GM23248 (cell line): ENCODE measurements around the gene DEFB118. TPM values are rescaled to one million over a fixed set of nuclear protein-coding genes. Genes with fewer than 3 reads are reported as not detected.

Experiments
- DNase-seq: peaks from one replicate; pipeline ENCODE4 v3.0.0-alpha.2; 2015
- H2AFZ ChIP-seq: fragments of 200-600 bp; sonication (generic); 2 replicates; pipeline ENCODE4 v1.6.1; 2016; ENCODE audit warnings: antibody characterized with exemption
- H3F3A ChIP-seq: fragments of 200-600 bp; sonication (generic); 2 replicates; pipeline ENCODE4 v1.6.1; 2016; ENCODE audit warnings: mild to moderate bottlenecking, antibody characterized with exemption, mixed run types; ENCODE audit not compliant: insufficient read depth
- H3K27ac ChIP-seq: fragments of 200-600 bp; sonication (generic); 2 replicates; pipeline ENCODE4 v1.5.1; 2016; ENCODE audit warnings: mild to moderate bottlenecking
- H3K27me3 ChIP-seq: fragments of 200-600 bp; sonication (generic); replicated peaks from 2 replicates; pipeline ENCODE4 v1.6.1; 2016; ENCODE audit warnings: mild to moderate bottlenecking; ENCODE audit not compliant: insufficient read depth
- H3K36me3 ChIP-seq: fragments of 200-600 bp; sonication (generic); 2 replicates; pipeline ENCODE4 v1.6.1; 2016; ENCODE audit warnings: low read depth, mild to moderate bottlenecking
- H3K4me1 ChIP-seq: fragments of 200-600 bp; sonication (generic); 2 replicates; pipeline ENCODE4 v1.6.1; 2016; ENCODE audit warnings: mild to moderate bottlenecking; ENCODE audit not compliant: insufficient read depth
- H3K4me2 ChIP-seq: fragments of 200-600 bp; sonication (generic); one replicate; pipeline ENCODE4 v1.6.1; 2016; ENCODE audit warnings: mild to moderate bottlenecking; ENCODE audit not compliant: unreplicated experiment
- H3K4me3 ChIP-seq: fragments of 200-600 bp; sonication (generic); 2 replicates; pipeline ENCODE4 v1.5.1; 2016; ENCODE audit warnings: mild to moderate bottlenecking
- H3K79me2 ChIP-seq: fragments of 200-600 bp; sonication (generic); 2 replicates; pipeline ENCODE4 v1.6.1; 2016; ENCODE audit warnings: mild to moderate bottlenecking; ENCODE audit not compliant: insufficient read depth
- H3K9ac ChIP-seq: fragments of 200-600 bp; sonication (generic); 2 replicates; pipeline ENCODE4 v1.6.1; 2016; ENCODE audit warnings: mild to moderate bottlenecking
- H3K9me2 ChIP-seq: fragments of 200-600 bp; sonication (generic); 2 replicates; pipeline ENCODE4 v1.6.1; 2016; ENCODE audit warnings: mixed run types, mild to moderate bottlenecking, moderate library complexity; ENCODE audit not compliant: insufficient read depth
- H3K9me3 ChIP-seq: fragments of 200-600 bp; sonication (generic); one replicate; pipeline ENCODE4 v1.6.1; 2017; ENCODE audit warnings: low read depth
- H4K20me1 ChIP-seq: fragments of 200-600 bp; sonication (generic); 2 replicates; pipeline ENCODE4 v1.6.0; 2016; ENCODE audit not compliant: insufficient read depth
- EZH2 ChIP-seq: fragments of 200-600 bp; sonication (generic); IDR thresholded peaks from 2 replicates; pipeline ENCODE4 v1.6.1; 2018; ENCODE audit warnings: antibody characterized with exemption, mild to moderate bottlenecking; ENCODE audit not compliant: insufficient read depth, poor library complexity, severe bottlenecking
- EZH2phosphoT487 ChIP-seq: fragments of 200-600 bp; sonication (generic); IDR thresholded peaks from 2 replicates; pipeline ENCODE4 v1.6.1; 2018; ENCODE audit warnings: antibody characterized with exemption, moderate library complexity, mild to moderate bottlenecking, low read depth; ENCODE audit not compliant: insufficient read depth
- WGBS, 2 experiments: methylation state at CpG; one replicate each; pipeline ENCODE4 v1.1.6; 2015 to 2017; ENCODE audit warnings: low lambda C conversion rate in 2 of 2, low coverage in 1 of 2; ENCODE audit errors: missing lambda C conversion rate in 2 of 2; 5-methylcytosine and 5-hydroxymethylcytosine counted together
- in situ Hi-C: fragments of 300-500 bp; cut with MboI; formaldehyde crosslinking; loops from 2 replicates; pipeline ENCODE4 v1.15.0; 2020
- polyA plus RNA-seq: library from polyadenylated mRNA; unstranded; fragments of >200 nt; fragmentation: Nextera tagmentation; extraction: Ambion mirVana; gene quantifications from 2 replicates; pipeline ENCODE4 v1.2.1, GENCODE V29; 2016
- total RNA-seq: library from RNA; depleted of rRNA; stranded (reverse); fragments of >200 nt; shearing (Covaris generic); gene quantifications from 2 replicates; pipeline ENCODE4 v1.2.3, GENCODE V29; 2014; rRNA removed

DEFB118 gene
- total RNA-seq (not detected in 2 replicates), polyA plus RNA-seq (not detected in 2 replicates)

GRCh38 chr20:31368301-31368700, at the start of gene DEFB118:
DEFB118 (plus strand) TSS chr20:31368601; CDS start chr20:31368651, 50 bp downstream.
- Histone ChIP-seq H3K79me2 (no peaks in the 10 kb centered on the region), H3F3A (no peaks in the 10 kb centered on the region), H3K4me1 (no peaks in the 10 kb centered on the region), H3K36me3 (no peaks in the 10 kb centered on the region), H3K9me3 (no peaks in the 10 kb centered on the region), H2AFZ (no peak within 1 kb of the TSS), H3K27me3 (no peaks in the 10 kb centered on the region), H3K4me3 (no peak within 1 kb of the TSS), H3K9me2 (no peaks in the 10 kb centered on the region), H3K27ac (no peak within 1 kb of the TSS), H4K20me1 (no peaks in the 10 kb centered on the region), H3K9ac (no peak within 1 kb of the TSS), H3K4me2 (no peak within 1 kb of the TSS)
- 13 to 14% methylated on average over 2 of the region's 2 CpGs for WGBS, 2 experiments
- no peak for DNase-seq
- in situ Hi-C loops = no loop called here
- TF ChIP-seq EZH2 (no peak), EZH2phosphoT487 (no peak)

GRCh38 chr20:31322504-31322903, 45.9 kb upstream of the DEFB118 start:
- Histone ChIP-seq H3K4me2 (no peak overlapping the region), H3K9me3 (no peaks in the 10 kb centered on the region), H3K27me3 (no peaks in the 10 kb centered on the region), H3F3A (no peaks in the 10 kb centered on the region), H2AFZ (no peak overlapping the region), H3K9me2 (no peaks in the 10 kb centered on the region), H3K36me3 (no peaks in the 10 kb centered on the region), H3K79me2 (no peaks in the 10 kb centered on the region), H3K27ac (no peak overlapping the region), H3K9ac (no peak overlapping the region), H3K4me3 (no peak overlapping the region), H4K20me1 (no peaks in the 10 kb centered on the region), H3K4me1 (no peaks in the 10 kb centered on the region)
- WGBS, 2 experiments = 4 to 11% methylated on average over 3 of the region's 3 CpGs
- in situ Hi-C loops = no loop called here
- TF ChIP-seq EZH2phosphoT487 (no peak), EZH2 (no peak)
- no peak for DNase-seq

- Histone ChIP-seq H3K79me2 (no peaks in the 10 kb centered on the region), H3K27ac (no peak overlapping the region), H3K9me2 (no peaks in the 10 kb centered on the region), H4K20me1 (no peaks in the 10 kb centered on the region), H3K4me1 (no peaks in the 10 kb centered on the region), H3K9me3 (no peaks in the 10 kb centered on the region), H3F3A (no peaks in the 10 kb centered on the region), H2AFZ (no peak overlapping the region), H3K27me3 (no peaks in the 10 kb centered on the region), H3K4me3 (no peak overlapping the region), H3K4me2 (no peak overlapping the region), H3K9ac (no peak overlapping the region), H3K36me3 (no peaks in the 10 kb centered on the region)
- in situ Hi-C loops = no loop called here
- TF ChIP-seq EZH2 (no peak), EZH2phosphoT487 (no peak)
- no peak for DNase-seq
Measured at GRCh38 chr20:31330893-31331292, 37.5 kb upstream of the DEFB118 start.

GRCh38 chr20:31341470-31341869, 26.9 kb upstream of the DEFB118 start:
- no peaks in the 10 kb centered on the region for H4K20me1 ChIP-seq
- no peaks in the 10 kb centered on the region for H3K9me2 ChIP-seq
- H3K27me3 ChIP-seq = no peaks in the 10 kb centered on the region
- H3K4me2 ChIP-seq = no peak overlapping the region
- H3K27ac ChIP-seq = no peak overlapping the region
- no peaks in the 10 kb centered on the region for H3K4me1 ChIP-seq
- TF ChIP-seq EZH2phosphoT487 (no peak), EZH2 (no peak)
- no peaks in the 10 kb centered on the region for H3K36me3 ChIP-seq
- H3K79me2 ChIP-seq = no peaks in the 10 kb centered on the region
- no peak overlapping the region for H3K4me3 ChIP-seq
- no peak overlapping the region for H3K9ac ChIP-seq
- no peaks in the 10 kb centered on the region for H3K9me3 ChIP-seq
- H3F3A ChIP-seq = no peaks in the 10 kb centered on the region
- DNase-seq = no peak
- in situ Hi-C loops = no loop called here
- H2AFZ ChIP-seq = no peak overlapping the region

- H4K20me1 ChIP-seq = no peaks in the 10 kb centered on the region
- H2AFZ ChIP-seq = no peak overlapping the region
- H3K4me2 ChIP-seq = no peak overlapping the region
- peak; percentile 1 for DNase-seq
- H3K9me3 ChIP-seq = no peaks in the 10 kb centered on the region
- no peak overlapping the region for H3K27ac ChIP-seq
- TF ChIP-seq EZH2 = no peak
- TF ChIP-seq EZH2phosphoT487 = no peak
- H3K9ac ChIP-seq = no peak overlapping the region
- H3K9me2 ChIP-seq = no peaks in the 10 kb centered on the region
- H3K36me3 ChIP-seq = no peaks in the 10 kb centered on the region
- no peak overlapping the region for H3K4me3 ChIP-seq
- in situ Hi-C loops = no loop called here
- no peaks in the 10 kb centered on the region for H3K79me2 ChIP-seq
- H3K27me3 ChIP-seq = no peaks in the 10 kb centered on the region
- 4 to 12% methylated on average over 1 of the region's 1 CpG for WGBS, 2 experiments
- no peaks in the 10 kb centered on the region for H3F3A ChIP-seq
- no peaks in the 10 kb centered on the region for H3K4me1 ChIP-seq
Measured at GRCh38 chr20:31355981-31356380, 12.4 kb upstream of the DEFB118 start.
